ENCODE measurements around the gene CTF1.

GRCh38 chr16:30925995-30926811, 29.8 kb downstream of the CTF1 start:
- TF ChIP-seq POLR2A (IDR thresholded peaks at IDR 0.05) (no peak), CTCF (IDR thresholded peaks at IDR 0.05) (no peak)

All from tibial nerve (tissue), 3 donors.